Measurements from ENCODE around the gene CA6.
A peak's percentile ranks its signal among the peaks of the same experiment; 100 is the strongest.
"Not testable (repeated sequence)": the region's sequence is repeated elsewhere in the genome, so short reads cannot be mapped to it uniquely, and the experiment has no call there.

Gene CA6

GRCh38 chr1:8930116-8930515, 15.6 kb upstream of the CA6 start:
- no peak for DNase-seq

- not testable (repeated sequence) for DNase-seq
Measured at GRCh38 chr1:8937051-8937450, 8.6 kb upstream of the CA6 start.

- no peak for DNase-seq
Measured at GRCh38 chr1:8937701-8938100, 8.0 kb upstream of the CA6 start.

GRCh38 chr1:8938232-8938999, 7.3 kb upstream of the CA6 start:
- no peak for DNase-seq

- no peak for DNase-seq
Measured at GRCh38 chr1:8939000-8939265, 6.7 kb upstream of the CA6 start.

GRCh38 chr1:8939362-8939995, 6.2 kb upstream of the CA6 start:
- DNase-seq: no peak

GRCh38 chr1:8941906-8942305, 3.8 kb upstream of the CA6 start:
- DNase-seq: no peak

- DNase-seq: no peak
Measured at GRCh38 chr1:8943498-8944405, 1.9 kb upstream of the CA6 start.

GRCh38 chr1:8947127-8947691, 1.5 kb downstream of the CA6 start:
- no peak for DNase-seq

- no peak for DNase-seq
Measured at GRCh38 chr1:8950309-8950708, 4.6 kb downstream of the CA6 start.

GRCh38 chr1:8951231-8951630, 5.6 kb downstream of the CA6 start:
- DNase-seq: no peak

GRCh38 chr1:8955406-8955805, 9.7 kb downstream of the CA6 start:
- no peak for DNase-seq

- DNase-seq: no peak
Measured at GRCh38 chr1:8956461-8957349, 11.0 kb downstream of the CA6 start.

- DNase-seq: peak; percentile 75
Measured at GRCh38 chr1:8962812-8963530, 17.3 kb downstream of the CA6 start.

- no peak for DNase-seq
Measured at GRCh38 chr1:8963963-8964362, 18.3 kb downstream of the CA6 start.

- DNase-seq: no peak
Measured at GRCh38 chr1:8965121-8965820, 19.6 kb downstream of the CA6 start.

- no peak for DNase-seq
Measured at GRCh38 chr1:8966606-8967005, 20.9 kb downstream of the CA6 start.

- DNase-seq: not testable (repeated sequence)
Measured at GRCh38 chr1:8968902-8969301, 23.2 kb downstream of the CA6 start.

- no peak for DNase-seq
Measured at GRCh38 chr1:8969937-8970336, 24.3 kb downstream of the CA6 start.

GRCh38 chr1:8970870-8971337, 25.2 kb downstream of the CA6 start:
- peak; percentile 67 for DNase-seq

GRCh38 chr1:8974551-8974950, 28.9 kb downstream of the CA6 start:
- no peak for DNase-seq

Measured in stimulated activated CD8-positive, alpha-beta memory T cell treated with anti-CD3 and anti-CD28 coated beads, Interleukin-4, amount 100 ng/mL, for 48 hours (primary cell).